Thymus (tissue), 11 donors: ENCODE data around the gene SPDYE6. TPM values are rescaled to one million over a fixed set of nuclear protein-coding genes. Genes with fewer than 3 reads are reported as not detected.
"Not testable (repeated sequence)": the region's sequence is repeated elsewhere in the genome, so short reads cannot be mapped to it uniquely, and the experiment has no call there.

Experiments
- DNase-seq, 9 donors: peaks; one replicate each; pipeline ENCODE4 v3.0.0-alpha.2; 2013; ENCODE audit warnings: low spot score in 9 of 9, low read depth in 6 of 9, missing footprints in 1 of 9
- H3K27ac ChIP-seq, 2 donors: one replicate each; pipeline ENCODE4 v1.5.1; 2013; ENCODE audit warnings: control low read depth in 1 of 2, low read depth in 1 of 2, low read length in 1 of 2, mild to moderate bottlenecking in 1 of 2, moderate library complexity in 1 of 2
- H3K27me3 ChIP-seq, 2 donors: one replicate each; pipeline ENCODE4 v1.5.1; 2013; ENCODE audit warnings: low read length in 1 of 2; ENCODE audit not compliant: control insufficient read depth in 2 of 2, insufficient read depth in 1 of 2
- H3K36me3 ChIP-seq, 2 donors: one replicate each; pipeline ENCODE4 v1.5.1; 2013; ENCODE audit warnings: low read length in 1 of 2, mild to moderate bottlenecking in 1 of 2, moderate library complexity in 1 of 2; ENCODE audit not compliant: control insufficient read depth in 2 of 2, insufficient read depth in 2 of 2
- H3K4me1 ChIP-seq, 2 donors: one replicate each; pipeline ENCODE4 v1.5.1; 2013; ENCODE audit warnings: low read length in 2 of 2; ENCODE audit not compliant: control insufficient read depth in 2 of 2, insufficient read depth in 2 of 2
- H3K4me3 ChIP-seq, 2 donors: one replicate each; pipeline ENCODE4 v1.5.1; 2013; ENCODE audit warnings: low read length in 2 of 2, control low read depth in 1 of 2, mild to moderate bottlenecking in 1 of 2
- H3K9me3 ChIP-seq, 2 donors: one replicate each; pipeline ENCODE4 v1.5.1; 2013; ENCODE audit warnings: low read length in 1 of 2, mild to moderate bottlenecking in 1 of 2; ENCODE audit not compliant: control insufficient read depth in 2 of 2, insufficient read depth in 1 of 2
- WGBS: extraction: QIAGEN DNeasy Blood & Tissue Kit; methylation state at CpG from one replicate; pipeline ENCODE4 v1.1.7; 2013; 5-methylcytosine and 5-hydroxymethylcytosine counted together
- polyA plus RNA-seq: library from polyadenylated mRNA; stranded (reverse); fragments of 200-250 nt; gene quantifications from one replicate; pipeline ENCODE4 v1.2.3, GENCODE V29; 2013
- total RNA-seq: library from RNA; stranded (reverse); fragments of 120-200 nt; gene quantifications from one replicate; pipeline ENCODE4 v1.2.4, GENCODE V29; 2013
- donor health status: healthy.

Gene SPDYE6
- total and polyA plus RNA-seq, 2 donors: 0.16 TPM; not detected in 1

GRCh38 chr7:102370038-102370437 lies 13.8 kb upstream of the SPDYE6 start:
- H3K4me3 ChIP-seq, DNase-seq, H3K9me3 ChIP-seq, H3K36me3 ChIP-seq, H3K4me1 ChIP-seq, H3K27ac ChIP-seq, H3K27me3 ChIP-seq: not testable (repeated sequence)

GRCh38 chr7:102365390-102365789 lies 9.1 kb upstream of the SPDYE6 start:
- not testable (repeated sequence) for H3K9me3 ChIP-seq, DNase-seq, H3K4me1 ChIP-seq, H3K27me3 ChIP-seq, H3K27ac ChIP-seq, H3K4me3 ChIP-seq, H3K36me3 ChIP-seq
- 90% methylated on average over 7 of the region's 7 CpGs for WGBS

DNA sequence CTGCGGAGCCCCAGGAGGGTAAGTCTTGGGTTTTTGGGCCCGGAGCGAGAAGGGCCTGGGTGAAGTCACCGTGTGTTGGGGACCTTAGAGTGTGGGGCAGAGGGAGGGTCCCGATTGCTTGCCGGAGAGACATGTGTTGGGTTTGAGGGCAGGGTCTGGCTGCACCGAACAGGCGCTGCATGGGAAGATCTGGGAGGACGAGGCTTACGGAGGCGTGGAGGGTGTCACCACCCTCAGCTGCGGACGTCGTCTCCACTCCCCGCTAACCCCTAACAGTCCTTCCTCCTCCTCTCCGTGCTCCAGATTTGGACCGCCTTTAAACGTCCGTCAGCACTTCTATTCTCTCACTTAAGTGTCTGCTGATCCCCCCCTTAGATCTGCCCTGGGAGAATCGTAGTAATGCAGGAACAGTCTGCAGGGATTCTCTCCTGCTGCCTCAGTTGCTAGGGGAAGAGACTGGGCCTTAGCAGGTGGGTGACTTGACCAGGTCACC lies 8.2 kb upstream of the SPDYE6 start:
- not testable (repeated sequence) for H3K27ac ChIP-seq, DNase-seq, H3K36me3 ChIP-seq, H3K4me1 ChIP-seq, H3K27me3 ChIP-seq, H3K9me3 ChIP-seq
- WGBS: 1% methylated on average over 19 of the region's 20 CpGs
- peak overlapping the region; percentile 58 to 63 for H3K4me3 ChIP-seq

DNA sequence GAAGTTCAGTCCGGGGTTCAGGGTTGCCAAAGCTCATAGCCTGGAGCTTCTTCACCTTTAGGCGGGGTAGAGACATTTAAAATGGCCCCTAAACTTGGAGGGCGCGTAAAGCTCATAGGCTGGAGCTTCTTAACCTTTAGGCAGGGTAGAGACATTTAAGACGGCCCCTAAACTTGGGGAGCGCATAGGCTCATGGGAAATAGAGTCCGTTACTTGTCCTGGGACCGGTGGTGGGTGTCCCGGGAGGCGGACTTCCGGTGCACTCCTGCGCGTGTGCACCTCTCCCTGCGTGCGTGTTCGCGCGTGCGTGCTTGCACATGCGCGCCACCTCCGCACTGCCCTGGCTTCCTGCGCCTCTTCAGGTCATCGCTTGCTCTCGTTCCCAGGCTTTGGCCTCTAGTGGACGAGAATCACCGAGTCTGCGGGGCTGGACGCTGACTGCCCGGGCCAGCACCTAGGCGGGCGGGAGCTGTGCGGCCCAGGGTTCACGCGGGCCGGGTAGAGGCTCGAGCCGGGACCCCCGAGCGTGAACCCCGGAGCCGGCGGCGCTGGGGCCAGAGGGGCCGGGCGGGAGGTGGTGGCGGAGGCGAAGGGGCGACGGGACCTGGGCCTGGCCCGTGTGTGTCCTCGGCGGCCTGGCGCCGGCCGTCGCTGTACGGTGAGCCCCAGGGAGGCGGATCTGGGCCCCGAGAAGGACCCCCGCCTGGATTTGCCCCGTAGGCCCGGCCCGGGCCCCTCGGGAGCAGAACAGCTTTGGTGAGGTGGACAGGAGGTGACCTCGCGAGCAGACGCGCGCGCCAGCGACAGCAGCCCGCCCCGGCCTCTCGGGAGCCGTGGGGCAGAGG lies 7.5 kb upstream of the SPDYE6 start:
- not testable (repeated sequence) for H3K4me1 ChIP-seq, H3K36me3 ChIP-seq, H3K27me3 ChIP-seq, H3K9me3 ChIP-seq
- under 1% methylated on average over 76 of the region's 76 CpGs for WGBS
- DNase-seq: peak; percentile 85 to 98 (median 95)
- Histone ChIP-seq H3K4me3 (peak overlapping the region; percentile 58 to 63), H3K27ac (peak overlapping the region in 1 of 2 donors; percentile 3)

DNA sequence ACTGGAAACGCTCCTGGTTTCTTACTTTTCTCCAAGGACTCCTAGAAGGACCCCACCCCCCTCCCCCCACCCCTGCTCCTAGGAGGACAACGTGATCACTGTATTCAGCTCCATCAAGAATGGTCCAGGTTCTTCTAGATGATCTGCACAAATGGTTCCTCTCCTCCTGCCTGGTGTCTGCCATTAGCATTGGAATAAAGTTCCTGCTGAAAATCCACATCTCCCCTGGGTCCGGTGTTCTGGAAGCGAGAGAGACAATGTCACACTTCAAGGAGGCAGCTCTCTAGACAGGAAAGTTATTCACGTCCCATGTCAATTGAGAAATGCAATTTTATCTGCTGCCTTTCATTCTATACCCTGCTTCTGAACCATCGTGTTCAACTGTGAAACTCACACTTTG lies 9.3 kb downstream of the SPDYE6 start:
- H3K4me1 ChIP-seq, H3K27me3 ChIP-seq, H3K36me3 ChIP-seq, H3K4me3 ChIP-seq, H3K9me3 ChIP-seq, H3K27ac ChIP-seq, DNase-seq: not testable (repeated sequence)
- WGBS: 94% methylated on average over 2 of the region's 6 CpGs

DNA sequence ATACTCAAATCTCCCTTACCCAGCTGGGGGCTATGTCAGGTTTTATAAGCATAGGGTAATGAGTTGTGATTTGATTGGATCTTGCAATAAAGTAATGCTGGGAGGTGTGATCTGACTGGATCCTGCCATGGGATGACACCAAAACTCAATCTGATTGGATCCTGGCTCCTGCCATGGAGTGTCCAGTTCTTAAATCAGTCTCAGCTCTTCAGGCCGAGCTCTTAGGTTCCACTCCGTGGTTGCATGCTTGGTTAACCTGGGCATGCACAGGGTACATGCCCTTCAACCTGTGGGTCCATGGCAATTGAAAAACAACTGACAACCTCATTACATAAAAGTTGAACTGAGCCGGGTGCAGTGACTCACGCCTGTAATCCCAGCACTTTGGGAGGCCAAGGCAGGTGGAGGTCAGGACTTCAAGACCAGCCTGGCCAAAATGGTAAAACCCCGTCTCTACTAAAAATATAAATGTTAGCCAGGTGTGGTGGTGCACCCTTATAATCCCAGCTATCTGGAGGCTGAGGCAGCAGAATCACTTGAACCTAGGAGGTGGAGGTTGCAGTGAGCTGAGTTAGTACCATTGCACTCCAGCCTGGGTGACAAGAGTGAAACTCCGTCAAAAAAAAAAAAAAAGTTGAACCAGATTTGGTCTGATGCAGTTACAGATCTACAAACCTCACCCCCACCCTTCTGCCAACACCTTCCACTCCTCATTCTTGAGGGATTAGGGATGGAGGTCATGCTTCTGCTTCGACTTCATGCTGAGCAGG lies 15.5 kb downstream of the SPDYE6 start:
- WGBS: 96% methylated on average over 5 of the region's 7 CpGs
- H3K4me3 ChIP-seq: not testable (repeated sequence)

DNA sequence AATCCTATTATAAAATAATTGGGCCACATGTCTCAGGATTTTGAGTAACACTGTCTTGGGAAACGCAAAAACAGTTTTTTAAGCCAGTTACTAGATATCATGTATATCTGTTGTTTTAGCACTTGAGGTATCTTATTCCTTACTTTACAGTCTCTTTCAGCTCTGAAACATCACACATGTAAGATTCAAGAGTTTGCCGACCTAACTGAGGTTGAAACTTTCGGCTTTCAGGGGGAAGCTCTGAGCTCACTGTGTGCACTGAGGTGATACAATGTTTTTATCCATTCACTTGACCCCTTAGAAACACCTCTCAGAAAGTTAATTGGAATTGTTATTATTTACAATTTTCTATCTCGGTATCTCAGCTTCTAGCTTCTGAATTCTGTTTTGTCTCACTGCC lies 18.8 kb downstream of the SPDYE6 start:
- H3K4me3 ChIP-seq, H3K9me3 ChIP-seq, DNase-seq, H3K27me3 ChIP-seq, H3K4me1 ChIP-seq, H3K27ac ChIP-seq, H3K36me3 ChIP-seq: not testable (repeated sequence)
- WGBS: 97% methylated on average over 4 of the region's 4 CpGs

More for the DNA sequence above, 15.5 kb downstream of the SPDYE6 start:
- not testable (repeated sequence) for H3K27me3 ChIP-seq, H3K27ac ChIP-seq, H3K36me3 ChIP-seq, H3K4me1 ChIP-seq, DNase-seq, H3K9me3 ChIP-seq

DNA sequence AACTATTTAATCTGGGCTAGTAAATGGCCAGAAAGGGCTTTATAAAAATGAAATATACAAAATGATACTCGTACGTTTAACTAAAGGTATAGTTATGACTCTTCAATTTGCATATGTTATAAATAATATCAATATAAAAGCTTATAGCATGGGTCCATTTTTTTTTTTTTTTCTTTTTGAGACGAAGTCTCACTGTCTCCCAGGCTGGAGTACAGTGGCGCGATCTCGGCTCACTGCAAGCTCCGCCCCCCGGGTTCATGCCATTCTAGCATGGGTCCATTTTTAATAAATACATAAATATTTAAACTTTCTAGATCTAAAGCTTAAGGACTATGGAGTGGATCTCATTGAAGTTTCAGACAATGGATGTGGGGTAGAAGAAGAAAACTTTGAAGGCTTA lies 19.2 kb downstream of the SPDYE6 start:
- H3K27ac ChIP-seq, H3K36me3 ChIP-seq, H3K4me3 ChIP-seq, DNase-seq, H3K4me1 ChIP-seq, H3K9me3 ChIP-seq, H3K27me3 ChIP-seq: not testable (repeated sequence)
- WGBS: 73% methylated on average over 3 of the region's 8 CpGs

GRCh38 chr7:102335574-102335973 lies 20.7 kb downstream of the SPDYE6 start:
- H3K36me3 ChIP-seq, H3K27ac ChIP-seq, H3K4me1 ChIP-seq, H3K4me3 ChIP-seq, DNase-seq, H3K9me3 ChIP-seq, H3K27me3 ChIP-seq: not testable (repeated sequence)
- 96% methylated on average over 7 of the region's 7 CpGs for WGBS
